NAMALWA (cell line): ENCODE results near the gene CAST.
A peak's percentile ranks its signal among the peaks of the same experiment; 100 is the strongest.
"Not testable (repeated sequence)": the region's sequence is repeated elsewhere in the genome, so short reads cannot be mapped to it uniquely, and the experiment has no call there.

Experiments
- DNase-seq: peaks from one replicate; pipeline ENCODE4 v3.0.0-alpha.2; 2015; ENCODE audit warnings: low spot score

The CAST gene

DNA sequence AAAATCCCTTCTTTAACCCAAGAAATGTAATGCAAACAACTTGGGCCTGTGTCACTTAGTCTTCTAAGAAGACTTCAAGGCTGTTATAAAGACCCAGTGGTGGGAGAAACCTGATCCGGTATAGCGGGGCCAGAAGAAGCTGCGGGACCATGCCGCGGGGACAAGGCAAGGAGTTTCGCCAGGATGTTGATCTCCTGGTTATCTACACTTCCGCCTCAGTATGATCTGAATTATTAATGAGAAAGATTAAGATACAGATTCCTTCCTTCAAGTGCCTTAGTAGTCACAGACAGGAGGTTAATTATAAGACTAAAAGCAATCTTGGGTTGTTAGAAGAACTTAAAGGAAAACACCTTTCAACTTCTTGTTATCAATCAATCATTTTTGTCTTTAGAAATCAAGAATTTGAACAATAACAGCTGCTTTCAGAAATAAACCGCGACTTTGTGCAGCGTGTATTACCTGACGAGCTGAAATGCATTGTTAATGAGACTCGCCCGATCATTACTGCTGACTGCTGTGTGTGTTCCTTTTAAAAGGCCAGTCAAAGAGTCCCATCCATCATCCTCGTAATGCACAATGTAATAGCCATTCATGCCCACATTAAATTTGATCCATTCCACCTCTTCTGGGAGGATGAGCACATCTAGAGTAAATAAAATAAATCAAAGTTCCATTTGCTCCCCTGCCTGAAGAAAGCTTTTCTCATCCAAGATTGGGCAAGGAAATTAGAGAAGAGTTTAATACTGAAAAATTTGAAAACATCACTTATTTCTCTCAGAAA, 123.3 kb downstream of the CAST start:
- DNase-seq: no peak

DNA sequence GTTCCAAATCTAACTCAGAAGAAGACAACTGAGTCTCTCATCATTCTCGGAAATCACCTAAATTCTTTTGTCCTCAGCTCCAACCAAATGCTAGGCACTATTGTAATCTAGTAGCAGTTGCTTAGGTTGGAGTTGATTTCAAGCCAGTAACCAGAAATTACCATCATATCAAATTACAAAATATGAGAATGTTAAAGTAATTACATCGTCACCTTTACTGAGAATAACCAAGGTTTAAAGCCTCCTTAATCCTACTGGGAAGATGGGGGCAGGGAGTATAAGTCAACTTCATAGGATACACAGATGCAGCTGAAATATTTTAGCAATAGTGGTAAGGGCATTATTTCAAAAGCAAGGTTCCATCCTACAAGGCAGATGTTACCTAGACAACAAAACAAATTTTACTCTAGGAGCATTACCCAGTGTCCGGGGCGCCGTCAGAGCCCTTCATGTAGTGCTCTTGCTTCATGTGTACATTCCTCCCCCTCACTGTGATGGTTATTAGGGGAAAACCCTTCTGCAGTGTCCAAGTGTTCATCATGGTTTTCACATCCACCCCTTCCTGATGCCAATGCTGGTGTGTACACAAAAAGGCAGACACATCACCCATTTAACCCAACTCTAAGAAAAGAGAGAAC, 126.1 kb downstream of the CAST start:
- no peak for DNase-seq

DNA sequence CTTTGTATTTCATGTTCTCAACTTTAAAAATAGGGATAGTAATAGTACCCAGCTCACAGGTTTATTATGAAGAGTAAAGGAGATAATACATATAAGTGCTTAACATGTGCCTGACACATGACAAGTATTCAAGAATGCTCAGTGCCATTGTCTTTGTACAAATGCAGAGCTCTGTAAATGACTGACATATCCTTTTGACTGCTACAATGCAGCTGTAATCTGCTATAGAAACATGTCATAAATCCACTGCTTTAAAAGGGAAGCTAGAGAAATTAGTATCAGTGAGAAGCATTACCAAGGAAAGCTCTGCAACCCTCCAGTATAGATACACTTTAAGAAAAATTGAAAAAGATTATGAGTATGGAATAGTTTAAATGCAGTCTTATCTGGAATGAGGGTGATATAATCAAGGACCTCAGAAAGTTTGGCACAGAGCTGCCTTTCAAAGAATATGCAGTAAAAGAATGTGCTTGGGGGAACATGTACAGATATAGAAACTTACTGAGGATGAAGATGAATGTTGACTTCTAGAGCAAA, 127.7 kb downstream of the CAST start:
- DNase-seq: no peak

- no peak for DNase-seq
These were observed 128.9 kb downstream of the CAST start for GRCh38 chr5:96790961-96791504.

- DNase-seq: no peak
These were observed 132.6 kb downstream of the CAST start for GRCh38 chr5:96794757-96795156.

DNA sequence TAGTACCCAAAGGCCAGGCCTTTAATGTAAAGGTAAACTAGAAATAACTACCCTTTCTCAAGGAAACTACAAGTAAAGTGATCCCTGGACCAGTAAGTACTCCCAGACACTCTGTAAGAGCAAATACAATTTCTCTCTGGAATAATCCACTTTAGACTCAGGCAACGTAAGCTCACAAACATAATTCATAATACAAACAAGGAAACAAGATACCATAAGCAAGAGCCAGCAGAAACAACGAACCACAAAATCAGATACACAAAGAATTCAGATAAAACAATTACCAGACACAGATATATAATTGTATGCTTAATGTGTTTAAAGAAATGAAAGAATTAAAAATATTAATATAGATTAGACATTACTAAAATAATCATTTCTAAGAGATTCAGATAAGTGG, 133.4 kb downstream of the CAST start:
- DNase-seq: no peak

GRCh38 chr5:96796434-96796833, 134.3 kb downstream of the CAST start:
- no peak for DNase-seq

DNA sequence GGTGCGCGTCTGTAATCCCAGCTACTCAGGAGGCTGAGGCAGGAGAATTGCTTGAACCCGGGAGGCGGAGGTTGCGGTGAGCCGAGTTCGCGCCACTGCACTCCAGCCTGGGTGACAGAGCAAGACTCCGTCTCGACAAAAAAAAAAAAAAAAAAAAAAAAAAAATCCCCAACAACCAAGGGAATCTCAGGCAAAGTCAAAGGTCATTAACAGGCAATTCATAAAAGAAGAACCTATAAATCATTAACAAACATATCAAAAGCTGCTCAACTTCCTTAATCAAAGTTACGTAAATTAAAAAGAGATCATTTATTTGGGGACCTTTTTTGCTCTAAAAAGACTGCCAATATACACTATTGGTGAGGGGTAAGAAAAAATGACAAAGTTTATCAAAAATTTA, 139.5 kb downstream of the CAST start:
- DNase-seq: not testable (repeated sequence)

GRCh38 chr5:96807075-96807654, 145.0 kb downstream of the CAST start:
- DNase-seq: peak; percentile 59

DNA sequence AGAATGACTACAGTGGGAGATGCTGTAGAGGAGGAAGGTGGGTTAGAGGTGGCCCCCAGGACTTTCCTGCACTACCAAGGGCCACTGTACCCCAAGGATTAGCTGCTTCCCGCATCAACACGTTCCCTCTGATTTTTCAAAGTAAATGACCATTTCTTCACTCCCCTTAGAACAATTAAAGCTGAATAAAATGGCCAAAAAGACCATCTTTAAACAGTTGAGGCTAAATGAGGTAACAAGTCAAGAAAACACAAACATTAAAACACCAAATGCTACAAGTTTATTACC, 146.3 kb downstream of the CAST start:
- no peak for DNase-seq

GRCh38 chr5:96808868-96809558, 146.8 kb downstream of the CAST start:
- DNase-seq: no peak

GRCh38 chr5:96809921-96810320, 147.7 kb downstream of the CAST start:
- DNase-seq: no peak

DNA sequence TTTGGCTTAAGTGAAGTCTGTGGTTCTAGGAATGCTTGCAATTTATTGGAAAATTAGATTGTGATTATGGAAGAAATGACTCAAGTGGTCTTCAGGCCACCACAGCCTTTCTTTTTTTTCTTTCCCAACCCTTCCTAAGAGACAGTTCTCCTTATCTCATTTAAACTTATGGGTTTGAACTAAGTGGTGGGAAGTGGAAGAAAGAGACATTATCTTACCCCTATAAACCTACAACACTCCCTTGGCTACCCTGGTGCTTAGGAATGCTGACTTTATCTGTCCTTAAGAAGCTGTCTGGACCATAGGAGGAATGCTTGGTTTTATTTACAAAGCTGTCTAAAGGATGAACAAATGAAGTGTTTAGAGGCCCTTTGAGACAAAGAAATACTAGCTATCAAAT, 150.7 kb downstream of the CAST start:
- no peak for DNase-seq

DNA sequence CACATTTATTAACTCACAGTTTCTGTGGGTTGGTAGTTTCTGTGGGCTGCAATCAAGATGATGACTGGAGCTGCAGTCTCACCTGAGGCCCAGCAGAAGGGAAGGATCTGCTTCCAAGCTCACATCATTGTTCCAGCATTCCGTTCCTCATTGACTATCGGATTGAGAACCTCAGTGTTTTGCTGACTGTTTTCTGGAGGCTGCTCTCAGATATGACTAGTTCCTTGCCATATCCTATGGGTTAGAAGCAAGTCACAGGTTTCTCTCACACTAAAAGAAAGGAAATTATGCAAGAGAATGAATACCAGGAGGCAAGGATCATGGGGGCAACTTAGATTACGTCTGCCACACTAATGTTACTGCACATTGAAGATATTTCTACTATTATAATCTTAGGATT, 151.9 kb downstream of the CAST start:
- no peak for DNase-seq

DNA sequence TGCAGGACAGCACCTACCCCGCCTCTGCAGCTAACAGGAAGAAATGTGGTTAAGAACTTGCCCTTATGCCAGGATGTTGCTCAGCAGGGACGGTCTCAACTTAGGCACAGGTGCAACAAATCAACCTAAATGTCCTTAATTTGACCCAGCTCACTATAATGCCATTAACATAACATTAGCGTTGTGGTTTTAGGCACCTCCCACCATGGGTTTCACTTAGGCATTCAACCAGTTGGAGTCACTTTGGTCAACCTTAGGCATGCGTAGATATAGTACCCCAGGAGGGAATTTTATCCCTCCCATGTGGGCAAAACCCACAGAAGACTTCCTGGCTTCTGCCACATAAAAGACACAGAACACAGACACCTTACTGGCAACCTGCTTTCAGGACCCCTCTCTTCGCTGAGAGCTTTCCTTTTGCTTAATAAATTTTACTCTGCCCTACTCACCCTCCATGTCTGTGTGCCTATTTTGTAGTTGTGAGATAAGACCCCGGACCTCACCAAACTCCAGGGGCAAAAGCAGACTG, 154.3 kb downstream of the CAST start:
- peak; percentile 63 for DNase-seq

DNA sequence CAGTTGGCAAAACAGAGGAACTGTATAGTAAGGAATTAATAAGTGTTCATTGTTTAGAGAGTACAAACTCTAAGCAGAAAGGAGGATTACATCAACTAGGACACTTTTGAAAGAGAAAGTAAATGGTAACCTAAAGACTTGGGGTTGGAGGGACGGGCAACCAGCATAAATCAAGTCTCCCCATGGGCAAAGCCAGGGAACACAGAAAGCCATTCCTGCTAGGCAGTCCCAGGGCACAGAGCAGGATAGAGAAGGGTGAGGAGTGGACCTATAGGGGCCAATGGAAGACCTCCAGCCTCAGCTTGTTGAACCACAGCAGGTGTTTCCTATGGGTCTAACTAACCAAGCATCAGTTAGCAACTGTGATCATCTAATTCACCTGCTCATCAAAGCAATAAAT, 154.8 kb downstream of the CAST start:
- peak; percentile 42 for DNase-seq

DNA sequence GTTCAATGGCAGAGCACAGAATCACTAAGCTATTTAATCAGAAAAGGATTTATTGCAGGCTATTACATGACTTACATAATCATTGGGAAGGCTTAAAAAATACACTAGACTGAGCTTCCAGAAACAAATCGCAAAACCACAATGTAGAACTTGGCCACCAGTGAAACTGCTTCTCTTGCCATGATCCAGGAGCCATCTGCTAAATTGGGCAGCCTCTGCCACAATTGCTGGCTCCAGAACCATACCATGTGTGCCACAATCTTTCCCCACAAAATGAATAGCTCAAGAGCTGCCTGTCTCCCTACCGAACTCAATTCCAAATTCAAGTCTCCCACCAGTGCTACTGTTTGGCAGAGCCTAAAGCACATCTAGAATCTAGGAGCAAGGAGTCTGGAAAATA, 155.3 kb downstream of the CAST start:
- no peak for DNase-seq

DNA sequence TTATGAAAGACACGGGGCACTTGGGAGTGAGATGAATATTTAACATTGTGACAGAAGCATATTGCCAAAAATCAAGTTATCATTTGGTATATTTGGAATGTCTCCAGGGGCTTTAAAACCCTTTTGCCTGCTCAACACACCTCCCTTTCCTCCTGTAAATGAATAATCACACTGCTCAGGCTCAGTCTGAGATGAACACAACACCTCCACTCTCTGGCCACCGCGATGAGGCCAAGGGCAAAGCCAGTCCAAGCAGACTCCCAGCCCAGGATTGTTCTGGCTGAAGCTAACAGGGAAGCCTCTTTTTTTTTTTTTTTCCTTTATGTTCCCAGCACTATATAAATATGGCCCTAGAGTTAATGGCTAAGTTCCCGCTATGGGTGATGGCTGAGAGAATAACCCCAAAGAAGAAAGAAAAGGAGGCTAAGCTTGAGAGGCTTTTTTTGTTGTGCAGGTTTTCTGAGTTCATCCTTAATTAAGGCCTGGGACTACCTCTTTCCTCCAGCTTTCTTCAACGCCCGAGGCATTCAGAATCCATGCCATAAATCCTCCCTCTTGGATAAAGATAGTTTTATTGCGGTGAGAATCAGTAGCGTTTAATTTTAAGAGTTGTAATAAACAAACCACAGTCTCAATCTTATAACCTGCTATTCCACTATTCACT, 156.1 kb downstream of the CAST start:
- DNase-seq: no peak

DNA sequence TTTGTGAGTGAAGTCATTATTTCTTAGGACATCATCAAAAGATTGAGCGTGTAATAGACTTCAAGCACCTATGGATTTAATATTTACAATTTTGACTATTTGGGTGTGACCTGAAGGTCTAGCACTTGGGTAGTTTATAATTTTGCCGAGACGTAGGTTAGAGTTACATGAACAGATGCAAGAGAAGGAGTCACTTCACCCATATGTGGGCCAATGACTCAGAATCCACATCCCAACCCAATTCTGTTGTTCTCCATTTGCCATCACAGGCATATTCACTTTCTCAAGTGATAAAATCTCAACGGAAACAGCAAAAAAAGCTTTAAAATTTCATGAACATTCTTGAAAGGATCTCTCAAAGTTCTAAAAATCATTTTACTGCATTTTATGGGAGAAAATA, 157.6 kb downstream of the CAST start:
- no peak for DNase-seq

DNA sequence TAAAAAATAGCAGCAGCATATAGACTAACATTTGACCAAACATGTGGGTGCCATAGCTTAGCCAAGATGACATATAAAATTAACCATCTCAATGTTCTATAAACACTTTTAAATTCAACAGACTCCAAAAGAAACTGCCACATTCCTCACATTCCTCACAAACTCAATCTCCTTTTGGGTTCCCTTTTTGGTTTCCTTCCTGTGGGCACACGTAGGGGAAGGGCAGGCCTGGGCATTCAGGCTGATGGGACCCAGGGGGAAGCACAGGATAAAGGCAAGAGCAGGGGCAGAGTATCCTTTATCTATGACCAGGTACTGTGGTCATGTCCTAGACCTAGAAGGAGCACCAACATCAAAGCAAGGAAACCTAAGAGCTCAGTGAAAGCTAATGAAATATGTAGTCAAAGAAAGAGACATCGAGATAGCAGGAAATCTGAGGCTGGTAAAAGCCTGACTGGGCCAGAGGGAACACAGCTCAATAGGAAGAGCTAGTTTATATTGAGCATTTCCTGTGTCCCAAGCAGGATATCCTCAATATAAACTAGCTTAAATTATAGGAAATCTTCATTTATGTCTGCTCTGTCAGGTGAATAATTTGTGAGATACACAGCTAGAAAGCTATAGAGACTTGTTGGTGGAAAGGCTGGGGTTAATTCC, 159.2 kb downstream of the CAST start:
- no peak for DNase-seq
